ENCODE measurements around the gene TRPM5.

Gene TRPM5

DNA sequence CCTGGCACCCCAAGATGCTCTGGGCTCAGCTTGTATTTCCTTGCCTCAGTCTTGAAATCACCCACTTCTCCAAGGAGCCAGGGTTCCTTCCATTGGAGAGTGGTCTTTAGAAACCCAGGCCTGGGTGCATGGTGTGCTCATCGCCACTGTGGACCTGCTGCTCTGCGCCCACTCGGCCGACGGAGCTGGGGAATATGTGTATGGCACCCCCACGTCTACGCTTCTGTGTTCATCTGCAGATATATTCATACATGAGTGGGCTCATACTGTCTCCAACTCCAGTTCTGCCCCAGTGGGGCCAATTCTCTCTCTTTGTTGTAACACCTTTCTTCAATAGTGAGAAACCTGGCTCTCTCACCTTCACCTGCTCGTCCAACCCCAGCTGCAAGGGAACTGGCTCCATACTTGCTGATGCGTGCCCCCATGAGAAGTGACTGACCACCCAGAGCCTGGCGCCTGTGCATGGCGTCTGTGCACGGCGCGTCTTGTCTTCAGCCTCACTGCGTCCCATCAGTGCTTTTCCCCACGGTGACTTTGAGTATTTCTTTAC, 40.3 kb upstream of the TRPM5 start:
- no peak overlapping the region for H2BK12ac ChIP-seq (ENCODE audit: low read length in 2 of 2)
- H3K9me3 ChIP-seq (ENCODE audit: control insufficient read depth, low read length), result peaks cover 47% of the 10 kb centered on the region
- H3K18ac ChIP-seq (ENCODE audit: low read depth in 1 of 2, low read length in 2 of 2), result no peak overlapping the region
- no peak overlapping the region for H4K8ac ChIP-seq (ENCODE audit: low read length)
- H3K23ac ChIP-seq (ENCODE audit: low read length in 2 of 2), result no peak overlapping the region
- H4K91ac ChIP-seq (ENCODE audit: low read length), result no peak overlapping the region
- H3K14ac ChIP-seq (ENCODE audit: low read length in 2 of 2), result no peak overlapping the region
- H3K79me1 ChIP-seq (replicated peaks; ENCODE audit: low read length, poor library complexity, severe bottlenecking), result no peaks in the 10 kb centered on the region
- 86% methylated on average over 16 of the region's 16 CpGs for WGBS
- H3K4me1 ChIP-seq (ENCODE audit: control insufficient read depth, insufficient read depth, low read depth, low read length), result no peaks in the 10 kb centered on the region
- no peak overlapping the region for H3K9ac ChIP-seq (ENCODE audit: low read length)
- no peaks in the 10 kb centered on the region for H3K36me3 ChIP-seq (ENCODE audit: control insufficient read depth in 1 of 2, insufficient read depth in 2 of 2, low read depth in 1 of 2, low read length in 2 of 2)
- no peak overlapping the region for H3K27ac ChIP-seq (ENCODE audit: low read length, poor library complexity, severe bottlenecking)
- no peak overlapping the region for H3K4me3 ChIP-seq (ENCODE audit: insufficient read depth in 1 of 2, low read depth in 1 of 2, low read length in 2 of 2)
- H2BK15ac ChIP-seq (ENCODE audit: low read depth, poor library complexity, severe bottlenecking), result no peak overlapping the region
- no peak overlapping the region for H2AK5ac ChIP-seq (ENCODE audit: low read length, severe bottlenecking)
- no peak overlapping the region for H2BK5ac ChIP-seq (ENCODE audit: low read depth, low read length, poor library complexity, severe bottlenecking)
- H3K4ac ChIP-seq (ENCODE audit: low read depth in 1 of 2, low read length in 2 of 2), result no peak overlapping the region
- H2BK120ac ChIP-seq (ENCODE audit: low read depth, low read length), result no peak overlapping the region
- DNase-seq, result no peak
- no peak overlapping the region for H2AFZ ChIP-seq (ENCODE audit: low read depth, low read length)
- H3K4me2 ChIP-seq (ENCODE audit: low read length, poor library complexity, severe bottlenecking), result no peak overlapping the region
- peaks cover 24 to 28% of the 10 kb centered on the region in 2 experiments for H3K27me3 ChIP-seq (ENCODE audit: control insufficient read depth in 1 of 2, insufficient read depth in 1 of 2, low read length in 2 of 2)

DNA sequence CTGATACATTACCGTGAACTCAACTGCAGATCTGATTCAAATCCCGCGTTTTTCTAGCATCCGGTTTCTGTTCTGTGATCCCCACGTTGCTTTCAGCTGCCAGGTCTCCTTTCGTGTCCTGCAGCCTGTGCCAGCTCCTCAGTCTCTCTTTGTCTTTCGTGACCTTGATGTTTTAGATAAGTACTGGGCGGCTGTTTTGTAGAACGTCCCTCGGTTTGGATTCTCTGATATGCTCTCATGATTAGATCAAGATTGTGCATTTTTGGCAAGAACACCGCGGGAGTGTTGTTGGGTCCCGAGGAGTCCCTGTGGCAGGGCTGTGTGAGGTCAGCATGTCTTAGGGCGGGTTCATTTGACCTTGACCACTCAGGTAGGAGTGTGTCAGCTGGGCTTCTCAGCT, 39.1 kb upstream of the TRPM5 start:
- no peak overlapping the region for H2BK120ac ChIP-seq (ENCODE audit: low read depth, low read length)

DNA sequence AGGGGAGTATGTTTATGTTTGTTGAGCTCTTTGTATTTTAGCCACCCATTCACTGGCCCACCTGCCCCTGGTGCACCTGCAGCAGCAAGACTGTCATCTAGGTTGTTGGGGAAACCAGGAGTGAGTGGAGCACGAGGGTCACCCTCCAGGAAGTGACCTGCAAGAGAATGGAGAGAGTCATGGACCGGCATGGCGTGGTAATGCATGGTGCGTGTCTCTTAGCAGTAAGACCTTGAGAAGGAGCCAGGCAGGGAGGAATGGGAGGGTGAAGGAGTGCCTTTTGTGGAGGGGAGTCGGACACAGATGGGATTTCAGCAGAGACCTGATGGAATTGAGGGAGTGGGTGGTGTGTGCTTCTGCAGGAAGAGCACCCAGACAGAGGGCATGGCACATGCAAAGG, 38.4 kb upstream of the TRPM5 start:
- no peak overlapping the region for H3K4ac ChIP-seq (ENCODE audit: low read depth in 1 of 2, low read length in 2 of 2)
- no peak overlapping the region for H3K27ac ChIP-seq (ENCODE audit: low read length, poor library complexity, severe bottlenecking)
- H2BK5ac ChIP-seq (ENCODE audit: low read depth, low read length, poor library complexity, severe bottlenecking), result no peak overlapping the region
- H2BK15ac ChIP-seq (ENCODE audit: low read depth, poor library complexity, severe bottlenecking), result no peak overlapping the region
- H2AK5ac ChIP-seq (ENCODE audit: low read length, severe bottlenecking), result no peak overlapping the region
- H3K4me1 ChIP-seq (ENCODE audit: control insufficient read depth, insufficient read depth, low read depth, low read length), result no peaks in the 10 kb centered on the region
- no peak overlapping the region for H4K8ac ChIP-seq (ENCODE audit: low read length)
- H3K18ac ChIP-seq (ENCODE audit: low read depth in 1 of 2, low read length in 2 of 2), result no peak overlapping the region
- H2BK120ac ChIP-seq (ENCODE audit: low read depth, low read length), result no peak overlapping the region
- H3K9me3 ChIP-seq (ENCODE audit: control insufficient read depth, low read length), result peaks cover 28% of the 10 kb centered on the region
- no peak overlapping the region for H3K4me2 ChIP-seq (ENCODE audit: low read length, poor library complexity, severe bottlenecking)
- no peak overlapping the region for H2BK12ac ChIP-seq (ENCODE audit: low read length in 2 of 2)
- no peak overlapping the region for H3K9ac ChIP-seq (ENCODE audit: low read length)
- no peak overlapping the region for H3K23ac ChIP-seq (ENCODE audit: low read length in 2 of 2)
- no peak overlapping the region for H2AFZ ChIP-seq (ENCODE audit: low read depth, low read length)
- no peak overlapping the region for H4K91ac ChIP-seq (ENCODE audit: low read length)
- peaks cover 28 to 32% of the 10 kb centered on the region in 2 experiments for H3K27me3 ChIP-seq (ENCODE audit: control insufficient read depth in 1 of 2, insufficient read depth in 1 of 2, low read length in 2 of 2)
- H3K14ac ChIP-seq (ENCODE audit: low read length in 2 of 2), result no peak overlapping the region
- no peak overlapping the region for H3K4me3 ChIP-seq (ENCODE audit: insufficient read depth in 1 of 2, low read depth in 1 of 2, low read length in 2 of 2)
- DNase-seq, result no peak
- WGBS, result 72% methylated on average over 5 of the region's 5 CpGs
- no peaks in the 10 kb centered on the region for H3K36me3 ChIP-seq (ENCODE audit: control insufficient read depth in 1 of 2, insufficient read depth in 2 of 2, low read depth in 1 of 2, low read length in 2 of 2)
- no peaks in the 10 kb centered on the region for H3K79me1 ChIP-seq (replicated peaks; ENCODE audit: low read length, poor library complexity, severe bottlenecking)

More for the DNA sequence above, 39.1 kb upstream of the TRPM5 start:
- Histone ChIP-seq H3K4me2 (ENCODE audit: low read length, poor library complexity, severe bottlenecking) (no peak overlapping the region), H4K91ac (ENCODE audit: low read length) (no peak overlapping the region), H3K27ac (ENCODE audit: low read length, poor library complexity, severe bottlenecking) (no peak overlapping the region), H3K14ac (ENCODE audit: low read length in 2 of 2) (no peak overlapping the region), H3K4me3 (ENCODE audit: insufficient read depth in 1 of 2, low read depth in 1 of 2, low read length in 2 of 2) (no peak overlapping the region), H2AFZ (ENCODE audit: low read depth, low read length) (no peak overlapping the region), H4K8ac (ENCODE audit: low read length) (no peak overlapping the region), H3K27me3 (ENCODE audit: control insufficient read depth in 1 of 2, insufficient read depth in 1 of 2, low read length in 2 of 2) (peaks cover 24 to 28% of the 10 kb centered on the region in 2 experiments), H2AK5ac (ENCODE audit: low read length, severe bottlenecking) (no peak overlapping the region), H3K79me1 (replicated peaks; ENCODE audit: low read length, poor library complexity, severe bottlenecking) (no peaks in the 10 kb centered on the region), H2BK5ac (ENCODE audit: low read depth, low read length, poor library complexity, severe bottlenecking) (no peak overlapping the region), H3K4me1 (ENCODE audit: control insufficient read depth, insufficient read depth, low read depth, low read length) (no peaks in the 10 kb centered on the region), H2BK12ac (ENCODE audit: low read length in 2 of 2) (no peak overlapping the region), H3K4ac (ENCODE audit: low read depth in 1 of 2, low read length in 2 of 2) (no peak overlapping the region), H3K9ac (ENCODE audit: low read length) (no peak overlapping the region), H3K23ac (ENCODE audit: low read length in 2 of 2) (no peak overlapping the region), H3K18ac (ENCODE audit: low read depth in 1 of 2, low read length in 2 of 2) (no peak overlapping the region), H3K36me3 (ENCODE audit: control insufficient read depth in 1 of 2, insufficient read depth in 2 of 2, low read depth in 1 of 2, low read length in 2 of 2) (no peaks in the 10 kb centered on the region), H3K9me3 (ENCODE audit: control insufficient read depth, low read length) (peaks cover 35% of the 10 kb centered on the region), H2BK15ac (ENCODE audit: low read depth, poor library complexity, severe bottlenecking) (no peak overlapping the region)
- WGBS, result 63% methylated on average over 14 of the region's 14 CpGs
- DNase-seq, result no peak

DNA sequence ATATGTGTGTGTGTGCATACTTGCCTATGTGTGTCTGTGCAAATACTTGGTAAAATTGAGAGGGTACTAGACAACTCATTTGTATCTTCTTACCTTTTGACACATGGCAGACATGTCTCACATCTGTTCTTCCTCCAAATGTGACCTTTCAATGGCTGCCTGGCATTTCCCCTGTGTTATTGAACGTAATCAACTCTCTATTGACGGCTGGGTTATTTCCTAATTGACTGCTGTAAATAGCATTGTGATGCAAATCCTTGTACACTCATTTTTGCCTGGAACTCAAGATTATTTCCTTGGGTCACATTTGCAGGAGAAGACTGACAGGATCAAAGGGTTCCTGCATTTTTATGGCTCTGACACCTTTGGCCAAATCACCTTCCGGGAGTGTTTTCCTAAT, 37.9 kb upstream of the TRPM5 start:
- H3K9me3 ChIP-seq (ENCODE audit: control insufficient read depth, low read length), result peaks cover 24% of the 10 kb centered on the region
- H3K27ac ChIP-seq (ENCODE audit: low read length, poor library complexity, severe bottlenecking), result no peak overlapping the region
- H3K27me3 ChIP-seq (ENCODE audit: control insufficient read depth in 1 of 2, insufficient read depth in 1 of 2, low read length in 2 of 2), result peaks cover 32 to 36% of the 10 kb centered on the region in 2 experiments
- no peak overlapping the region for H4K91ac ChIP-seq (ENCODE audit: low read length)
- no peak overlapping the region for H2BK120ac ChIP-seq (ENCODE audit: low read depth, low read length)
- no peak overlapping the region for H2BK5ac ChIP-seq (ENCODE audit: low read depth, low read length, poor library complexity, severe bottlenecking)
- no peak overlapping the region for H2AFZ ChIP-seq (ENCODE audit: low read depth, low read length)
- 74% methylated on average over 3 of the region's 3 CpGs for WGBS
- no peak overlapping the region for H3K18ac ChIP-seq (ENCODE audit: low read depth in 1 of 2, low read length in 2 of 2)
- no peak overlapping the region for H3K9ac ChIP-seq (ENCODE audit: low read length)
- no peak for DNase-seq
- no peaks in the 10 kb centered on the region for H3K36me3 ChIP-seq (ENCODE audit: control insufficient read depth in 1 of 2, insufficient read depth in 2 of 2, low read depth in 1 of 2, low read length in 2 of 2)
- no peak overlapping the region for H2BK15ac ChIP-seq (ENCODE audit: low read depth, poor library complexity, severe bottlenecking)
- no peak overlapping the region for H2BK12ac ChIP-seq (ENCODE audit: low read length in 2 of 2)
- no peak overlapping the region for H3K4me2 ChIP-seq (ENCODE audit: low read length, poor library complexity, severe bottlenecking)
- no peak overlapping the region for H3K4me3 ChIP-seq (ENCODE audit: insufficient read depth in 1 of 2, low read depth in 1 of 2, low read length in 2 of 2)
- H3K4me1 ChIP-seq (ENCODE audit: control insufficient read depth, insufficient read depth, low read depth, low read length), result no peaks in the 10 kb centered on the region
- no peak overlapping the region for H4K8ac ChIP-seq (ENCODE audit: low read length)
- H3K14ac ChIP-seq (ENCODE audit: low read length in 2 of 2), result no peak overlapping the region
- H3K79me1 ChIP-seq (replicated peaks; ENCODE audit: low read length, poor library complexity, severe bottlenecking), result no peaks in the 10 kb centered on the region
- no peak overlapping the region for H2AK5ac ChIP-seq (ENCODE audit: low read length, severe bottlenecking)
- H3K23ac ChIP-seq (ENCODE audit: low read length in 2 of 2), result no peak overlapping the region
- no peak overlapping the region for H3K4ac ChIP-seq (ENCODE audit: low read depth in 1 of 2, low read length in 2 of 2)
